T-cell (primary cell): Measurements from ENCODE around the gene U2AF1. TPM values are rescaled to one million over a fixed set of nuclear protein-coding genes. Genes with fewer than 3 reads are reported as not detected.

Experiments
- total RNA-seq, 35 experiments: library from RNA in 6 of 35; stranded (reverse) in 6 of 35; fragments of 120-200 nt in 1 of 35; gene quantifications; one replicate each; pipeline versions ENCODE4 v1.2.1 to v1.2.4 and lab custom pipeline; 2013 to 2026

Gene U2AF1
- total RNA-seq, 5 donors from 2014 or later (not counting 1 experiment from before 2014, with no cell fraction given), result 15.5 to 239 (median 73.0) TPM

Other genes with a start within 250 kb of the U2AF1 start
- gene WDR4, start 228.0 kb downstream of the U2AF1 start, total RNA-seq, result 10 to 100 TPM; 17.0 to 40.9 (median 37.6) TPM
- gene NDUFV3, start 214.3 kb downstream of the U2AF1 start, total RNA-seq, result 10 to 100 TPM; 21.3 to 32.0 (median 28.5) TPM
- 1 to 10 TPM in 2 of 5 donors, under 1 TPM in 3; 0.21 to 1.2 (median 0.90) TPM for gene ERVH48-1, start 181.9 kb downstream of the U2AF1 start, total RNA-seq
- gene PKNOX1, start 133.0 kb downstream of the U2AF1 start, total RNA-seq, result 10 to 100 TPM; 14.4 to 21.7 (median 18.6) TPM
- 1 to 10 TPM in 3 of 5 donors, under 1 TPM in 1, not detected in 1; 0.65 to 5.5 (median 3.7) TPM for gene CBS, start 31.7 kb downstream of the U2AF1 start, total RNA-seq
- not detected for gene CRYAA, start 61.4 kb upstream of the U2AF1 start, total RNA-seq